GM21360 (cell line): ENCODE data around the gene ZC3HAV1.
"Not testable (repeated sequence)": the region's sequence is repeated elsewhere in the genome, so short reads cannot be mapped to it uniquely, and the experiment has no call there.

ENCODE experiments used
- ATAC-seq: cut with Tn5 transposase; IDR thresholded peaks from one replicate; pipeline ENCODE4 v1.9.1; 2021; ENCODE audit warnings: mild to moderate bottlenecking, moderate library complexity; ENCODE audit not compliant: unreplicated experiment

The ZC3HAV1 gene

DNA sequence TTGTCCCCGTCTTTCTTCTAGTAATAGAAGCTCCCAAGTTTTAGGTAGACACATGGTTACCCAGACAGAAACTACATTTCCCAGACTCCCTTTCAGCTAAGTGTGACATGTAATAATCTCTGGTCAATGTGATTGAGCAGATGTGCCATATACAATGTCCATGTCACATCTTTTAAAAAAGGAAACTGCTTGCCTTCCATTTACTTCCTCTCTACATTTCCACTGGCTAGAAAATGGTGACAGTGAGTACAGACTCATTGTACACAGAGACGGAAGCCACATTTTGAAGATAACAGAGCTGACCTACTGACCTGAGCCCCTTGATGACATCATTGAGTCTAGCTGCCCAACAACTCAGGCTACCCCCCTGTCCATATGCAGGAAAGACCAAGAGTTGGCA is 21.3 kb downstream of the ZC3HAV1 start:
- ATAC-seq: no peak

DNA sequence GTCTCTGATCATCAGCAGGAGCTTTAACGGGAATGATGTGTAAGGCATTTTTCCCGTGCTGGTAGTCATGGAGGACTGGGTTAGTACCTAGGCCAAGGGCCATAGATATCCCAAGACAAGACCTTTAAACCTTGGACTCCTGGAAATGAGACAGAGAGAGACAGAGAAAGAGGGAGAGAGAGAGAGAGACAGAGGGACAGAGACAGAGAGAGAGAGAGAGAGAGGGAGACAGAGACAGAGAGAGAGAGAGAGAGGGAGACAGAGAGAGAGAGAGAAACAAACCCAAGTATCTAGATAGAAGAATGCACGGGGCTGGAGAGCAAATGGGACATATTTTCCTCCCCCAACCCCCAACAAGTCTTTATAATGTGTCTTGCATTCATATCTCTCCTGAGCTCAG is 22.3 kb downstream of the ZC3HAV1 start:
- ATAC-seq: no peak

DNA sequence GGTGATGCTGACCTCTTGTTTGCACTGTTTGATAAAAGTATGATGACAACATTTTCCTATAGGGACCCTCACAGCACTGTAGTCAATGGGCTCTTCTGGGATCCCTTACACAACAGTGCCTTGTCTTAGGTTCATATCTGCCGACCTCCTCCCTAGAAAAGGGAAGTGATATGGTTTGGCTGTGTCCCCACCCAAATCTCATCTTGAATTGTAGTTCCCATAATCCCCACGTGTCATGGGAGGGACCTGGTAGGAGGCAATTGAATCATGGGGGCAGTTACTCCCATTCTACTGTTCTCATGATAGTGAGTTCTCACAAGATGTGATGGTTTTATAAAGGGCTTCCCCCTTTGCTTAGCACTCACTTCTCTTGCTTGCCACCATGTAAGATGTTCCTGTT is 23.1 kb downstream of the ZC3HAV1 start:
- ATAC-seq: no peak

DNA sequence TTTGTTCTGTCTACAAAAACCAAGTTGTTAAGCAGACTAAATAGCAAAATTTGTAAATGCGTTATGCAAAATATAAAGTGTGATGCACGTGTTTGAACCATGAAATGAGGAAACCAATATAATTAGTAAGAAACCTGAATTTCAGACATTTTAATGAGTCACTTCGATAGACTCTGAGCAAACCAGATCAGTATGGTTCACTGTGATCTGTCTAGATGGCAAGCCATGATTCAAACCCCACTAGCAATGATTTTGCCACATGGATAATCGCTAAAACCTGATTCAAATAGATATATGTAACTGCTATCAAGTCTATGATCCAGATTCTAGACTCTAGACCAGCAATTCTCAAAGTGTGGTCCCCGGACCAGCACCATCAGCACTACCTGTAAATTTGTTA is 24.8 kb downstream of the ZC3HAV1 start:
- ATAC-seq: no peak

DNA sequence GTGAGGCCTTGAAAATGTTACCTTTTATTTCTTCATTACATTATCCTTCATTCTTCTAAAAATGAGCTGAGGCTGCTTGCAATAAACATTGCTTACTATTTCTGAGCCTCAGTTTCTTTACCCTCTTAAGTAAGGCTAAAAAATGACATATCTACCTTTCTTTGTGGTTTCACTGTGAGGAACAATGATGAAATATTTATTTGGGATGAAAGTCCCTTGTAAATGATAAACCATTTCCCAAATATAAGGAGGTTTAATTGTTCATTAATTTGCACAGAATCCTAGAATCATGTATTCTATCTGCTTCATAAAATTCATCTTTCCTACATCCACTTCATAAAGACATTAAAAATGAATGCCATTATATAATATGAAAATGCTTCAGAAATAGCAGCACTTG is 27.9 kb downstream of the ZC3HAV1 start:
- no peak for ATAC-seq

DNA sequence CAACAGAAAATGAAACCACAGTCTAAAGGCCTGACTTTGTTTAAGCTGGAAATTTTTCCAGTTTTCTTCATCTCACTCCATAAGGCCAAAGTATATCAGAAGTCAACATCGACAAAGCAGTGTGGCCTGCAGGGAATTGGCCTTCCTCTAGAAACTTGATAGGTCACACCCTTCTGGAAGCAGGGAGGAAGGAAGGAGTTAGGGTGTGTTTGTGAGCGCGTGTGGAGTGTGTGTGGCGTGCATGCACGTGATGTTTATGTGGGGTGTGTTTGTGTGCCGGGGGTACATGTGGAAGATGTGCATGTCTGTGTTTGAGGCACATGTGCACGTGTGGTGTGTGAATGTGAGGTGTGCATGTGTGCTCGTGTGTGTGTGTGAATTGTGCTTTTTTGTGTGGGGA is 28.6 kb downstream of the ZC3HAV1 start:
- ATAC-seq: no peak

DNA sequence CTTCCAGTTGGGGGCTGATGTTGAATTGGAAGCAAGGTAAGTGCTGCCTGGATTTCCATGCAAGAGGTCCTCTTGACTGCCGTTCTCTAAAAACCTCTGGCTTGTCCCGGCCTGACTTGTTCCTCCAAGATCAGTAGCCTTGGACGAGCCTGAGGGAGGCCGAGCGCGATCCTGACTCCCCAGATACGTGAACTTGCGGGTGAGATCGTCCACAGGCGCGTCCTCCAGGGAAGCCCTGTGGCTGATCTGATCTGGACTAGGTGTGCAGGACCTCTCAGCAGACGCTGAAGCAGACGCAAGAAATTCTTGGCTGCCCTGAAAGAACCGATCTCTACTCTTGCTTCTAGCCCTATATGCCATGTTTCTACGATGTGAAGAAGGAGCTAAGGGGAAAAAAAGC is 29.7 kb downstream of the ZC3HAV1 start:
- ATAC-seq: no peak

DNA sequence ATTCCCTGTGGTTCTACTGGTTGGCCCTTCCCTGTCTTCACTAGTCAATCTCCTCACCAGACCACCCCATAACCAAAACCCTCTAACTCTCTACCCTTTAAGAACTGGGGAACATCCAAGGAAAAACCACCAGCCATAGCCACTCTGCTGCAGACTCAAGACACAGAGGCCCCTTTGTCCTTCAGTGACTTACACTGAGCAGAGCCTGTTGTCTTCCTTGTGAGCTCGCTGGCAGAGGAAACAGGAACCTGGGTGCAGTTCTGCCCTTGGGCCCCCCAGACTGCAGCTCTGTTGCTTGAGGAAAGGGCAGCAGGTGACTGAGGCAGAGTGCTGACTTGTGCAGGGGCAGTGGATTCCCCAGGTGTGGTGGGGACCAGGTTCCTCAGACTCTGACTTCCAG is 30.6 kb downstream of the ZC3HAV1 start:
- ATAC-seq: no peak

DNA sequence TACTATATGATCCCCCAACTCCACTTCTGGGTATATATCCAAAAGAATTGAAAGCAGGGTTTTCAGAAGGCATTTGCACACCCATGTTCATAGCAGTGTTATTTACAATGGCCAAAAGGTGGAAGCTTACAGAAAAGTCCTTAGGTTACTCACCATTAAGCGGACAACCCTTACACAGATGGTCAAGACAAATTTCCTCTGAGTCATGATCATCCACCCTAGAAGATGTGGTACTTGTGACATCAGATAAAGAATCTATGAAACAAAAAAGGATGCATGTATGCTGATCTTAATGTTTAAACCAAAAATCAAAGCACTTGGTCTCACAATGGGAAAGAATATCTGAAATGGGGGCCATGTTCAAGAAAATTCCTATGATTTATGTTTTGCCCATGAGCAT is 31.1 kb downstream of the ZC3HAV1 start:
- ATAC-seq: no peak

DNA sequence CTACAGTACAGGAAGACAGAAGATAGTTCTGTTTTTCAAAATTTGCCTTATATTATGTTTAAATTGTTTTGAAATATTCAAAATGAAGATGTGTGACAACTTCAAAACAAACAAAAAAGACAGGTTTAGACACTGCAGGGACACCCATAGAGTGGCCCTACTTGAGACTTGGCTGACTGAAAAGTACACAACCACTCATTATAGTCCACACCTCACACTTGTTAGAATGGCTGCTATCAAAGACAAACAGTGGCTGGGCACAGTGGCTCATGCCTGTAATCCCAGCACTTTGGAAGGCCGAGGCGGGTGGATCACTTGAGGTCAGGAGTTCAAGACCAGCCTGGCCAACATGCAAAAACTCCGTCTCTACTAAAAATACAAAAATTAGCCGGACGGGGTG is 31.8 kb downstream of the ZC3HAV1 start:
- not testable (repeated sequence) for ATAC-seq

DNA sequence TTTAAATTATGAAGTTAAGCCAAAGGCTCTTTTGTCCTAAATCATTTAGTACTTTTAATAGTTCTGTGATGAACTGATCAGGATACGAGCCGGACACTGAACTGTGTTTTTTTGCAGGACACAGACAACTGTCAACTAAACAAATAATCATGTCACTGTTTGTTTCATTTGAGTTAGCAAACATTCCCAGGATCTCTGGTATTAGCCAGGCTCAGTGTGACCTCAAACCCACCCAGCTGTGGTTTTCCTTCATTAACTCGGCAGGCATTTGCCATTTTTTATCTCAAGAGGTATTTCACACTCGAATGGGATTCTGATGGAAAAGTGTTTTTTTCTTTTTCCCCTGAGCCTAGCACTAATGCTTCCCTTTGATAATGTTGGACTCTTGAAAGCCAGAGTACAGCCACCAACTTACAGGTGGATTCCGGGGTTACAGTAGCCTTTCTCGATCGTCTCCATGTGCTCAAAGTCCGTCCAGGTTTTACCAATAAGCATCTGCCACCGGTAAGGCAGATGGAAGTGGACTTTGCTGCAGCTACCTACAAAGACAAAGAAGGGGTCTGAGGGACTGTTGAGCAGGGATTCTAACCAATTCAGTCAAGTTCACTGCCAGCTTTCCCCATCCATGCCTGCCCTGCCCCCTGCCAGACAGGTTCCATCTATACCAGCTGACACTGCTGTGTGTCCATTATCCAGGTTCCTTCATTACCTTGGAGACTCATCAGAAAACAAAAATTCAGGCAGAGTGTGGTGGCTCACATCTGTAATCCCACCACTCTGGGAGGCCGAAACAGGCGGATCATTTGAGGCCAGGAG is 33.4 kb downstream of the ZC3HAV1 start:
- ATAC-seq: no peak

DNA sequence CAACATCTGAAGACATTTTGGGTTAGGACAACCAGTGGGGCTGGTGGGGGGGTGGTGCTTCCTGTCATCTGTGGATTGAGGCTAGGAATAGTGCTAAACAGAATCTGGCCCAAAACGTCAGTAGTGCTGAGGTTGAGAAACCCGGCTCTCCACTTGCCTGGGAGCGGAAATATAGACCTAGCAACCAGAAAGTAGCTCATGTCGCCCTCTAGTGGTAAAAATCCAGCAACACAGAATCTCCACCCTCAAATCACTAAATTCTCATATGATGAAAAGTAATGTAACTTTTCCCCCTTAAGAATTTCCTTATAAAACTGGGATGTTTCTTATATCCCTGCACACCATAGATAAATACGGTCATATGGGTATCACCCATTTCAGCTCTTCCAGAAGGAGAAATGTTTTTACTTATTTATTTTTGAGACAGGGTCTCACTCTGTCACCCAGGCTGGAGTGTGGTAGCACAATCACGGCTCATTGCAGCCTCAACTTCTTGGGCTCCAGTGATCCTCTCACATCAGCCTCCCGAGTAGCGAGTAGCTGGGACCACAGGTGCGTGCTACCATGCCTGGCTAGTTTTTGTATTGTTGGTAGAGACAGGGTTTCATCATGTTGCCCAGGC is 34.4 kb downstream of the ZC3HAV1 start:
- ATAC-seq: peak; percentile 79

DNA sequence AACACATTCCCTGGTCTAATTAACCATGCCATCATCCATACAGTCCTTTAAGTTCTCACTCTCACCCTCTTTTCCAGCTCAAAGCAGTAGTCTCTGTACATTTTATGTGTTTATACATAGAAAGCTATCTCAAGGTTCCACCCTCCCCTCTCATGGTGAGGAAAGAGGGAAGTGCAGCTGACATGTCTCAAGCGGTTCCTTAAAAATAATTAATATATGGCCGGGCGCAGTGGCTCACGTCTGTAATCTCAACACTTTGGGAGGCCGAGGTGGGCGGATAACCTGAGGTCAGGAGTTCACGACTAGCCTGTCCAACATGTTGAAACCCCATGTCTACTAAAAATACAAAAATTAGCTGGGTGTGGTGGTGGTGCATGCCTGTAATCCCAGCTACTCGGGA is 36.7 kb downstream of the ZC3HAV1 start:
- no peak for ATAC-seq

DNA sequence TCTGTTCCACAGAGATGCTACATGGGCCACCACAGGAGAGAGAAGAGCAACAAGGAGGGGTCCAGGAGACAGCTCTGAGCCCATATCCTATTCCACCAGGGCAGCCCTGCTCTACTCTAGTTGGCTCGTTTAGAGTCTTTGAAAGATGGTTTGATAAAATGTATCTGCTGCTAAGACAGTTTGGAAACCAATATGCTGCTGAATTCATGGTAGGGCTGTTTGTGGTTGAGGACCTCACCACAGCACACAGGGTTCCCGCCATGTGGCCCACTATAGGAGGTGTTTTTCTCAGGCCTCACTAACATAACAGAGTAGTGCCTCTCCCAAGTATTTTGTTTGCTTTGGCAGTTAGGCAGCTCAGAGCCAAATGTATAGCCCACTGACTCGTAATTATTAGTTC is 37.8 kb downstream of the ZC3HAV1 start:
- no peak for ATAC-seq

DNA sequence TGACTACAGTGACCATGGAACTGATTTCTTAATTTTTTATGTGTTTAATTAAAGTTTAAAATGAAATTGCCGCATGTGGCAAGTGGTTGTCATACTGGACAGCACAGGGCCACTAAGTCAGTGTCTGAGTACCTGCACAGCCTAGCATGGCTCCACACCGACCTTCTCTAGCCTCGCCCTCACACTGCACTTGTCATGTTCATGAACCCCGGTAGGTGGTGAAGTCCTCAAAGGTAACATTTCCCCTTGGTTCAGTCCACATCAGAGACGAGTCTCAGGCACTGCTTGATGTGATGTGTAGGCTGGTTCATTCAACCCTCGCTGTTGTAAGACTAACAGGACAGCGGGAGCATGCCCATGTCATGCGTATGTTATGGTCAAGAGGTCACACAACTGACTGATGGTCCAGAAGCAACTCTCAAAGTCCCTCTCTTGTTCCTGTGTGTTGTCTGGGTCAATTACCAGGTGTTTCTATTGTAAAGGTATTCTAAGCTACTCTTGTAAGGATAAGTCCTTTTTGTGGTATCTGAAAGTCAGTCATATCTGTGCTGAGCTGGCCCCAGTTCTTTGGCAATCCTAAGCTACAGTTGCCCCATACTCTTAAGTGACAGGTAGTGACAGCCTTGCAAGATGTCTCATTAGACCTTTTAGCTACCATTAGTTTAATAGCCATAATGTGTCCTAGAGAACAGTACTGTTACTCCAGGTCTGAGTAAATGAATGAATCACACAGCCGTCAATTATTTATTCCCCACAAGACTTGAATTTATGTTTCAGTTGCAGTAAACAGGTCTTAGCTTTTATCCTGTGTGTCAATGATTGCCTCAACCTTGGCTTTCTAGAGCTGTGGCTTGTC is 40.7 kb downstream of the ZC3HAV1 start:
- no peak for ATAC-seq

DNA sequence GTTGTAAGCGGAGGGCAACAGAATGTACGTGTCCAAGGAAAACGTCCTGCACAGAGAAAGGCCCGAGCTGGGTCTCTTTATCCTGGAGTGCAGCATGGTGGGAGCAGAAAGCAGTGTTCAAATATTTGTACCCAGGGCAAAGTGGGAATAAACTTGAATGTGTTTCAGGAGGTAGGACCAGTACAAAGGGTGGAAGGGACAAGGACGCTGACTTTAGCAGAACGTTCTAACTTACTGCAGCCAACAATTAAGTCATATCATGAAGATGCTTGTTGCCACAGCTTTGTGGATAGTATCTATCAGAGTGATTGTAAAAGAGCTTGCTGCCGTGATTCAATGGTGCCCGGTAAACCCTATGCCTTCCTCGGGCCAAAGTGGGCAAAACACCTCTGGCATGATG is 43.2 kb downstream of the ZC3HAV1 start:
- no peak for ATAC-seq

DNA sequence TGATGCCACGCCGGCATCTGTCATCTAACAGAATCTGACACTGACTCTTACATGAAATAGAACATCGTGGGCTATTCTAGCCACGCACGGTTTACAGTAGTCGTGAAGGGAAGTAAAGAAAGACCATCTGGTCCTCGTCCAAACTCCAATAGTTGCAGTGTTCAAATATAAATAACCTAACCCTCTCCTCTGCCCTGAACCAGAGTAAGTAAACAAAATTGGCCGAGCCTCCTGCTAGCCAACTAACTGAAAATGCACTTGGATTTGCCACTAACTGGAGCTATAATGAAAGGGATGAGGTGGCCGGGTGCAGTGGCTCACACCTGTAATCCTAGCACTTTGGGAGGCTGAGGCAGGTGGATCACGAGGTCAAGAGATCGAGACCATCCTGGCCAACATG is 44.2 kb downstream of the ZC3HAV1 start:
- ATAC-seq: no peak

DNA sequence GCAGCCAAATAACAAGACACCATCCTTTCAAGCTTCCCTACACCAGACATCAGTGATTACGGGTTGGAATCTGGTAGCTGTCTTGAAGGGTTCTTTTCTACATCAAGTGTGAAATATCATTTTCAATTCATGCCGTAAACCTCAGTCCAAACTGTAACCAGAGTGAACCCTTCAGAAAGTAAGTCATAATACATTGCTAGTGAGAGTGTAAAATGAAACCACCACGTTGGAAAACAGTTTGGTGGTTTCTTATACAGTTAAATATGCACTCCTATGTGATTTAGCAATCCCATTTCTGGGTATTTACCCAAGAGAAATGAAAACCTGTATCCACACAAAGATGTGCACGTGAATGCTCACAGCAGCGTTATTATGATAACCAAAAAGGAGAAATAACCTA is 48.1 kb downstream of the ZC3HAV1 start:
- no peak for ATAC-seq

DNA sequence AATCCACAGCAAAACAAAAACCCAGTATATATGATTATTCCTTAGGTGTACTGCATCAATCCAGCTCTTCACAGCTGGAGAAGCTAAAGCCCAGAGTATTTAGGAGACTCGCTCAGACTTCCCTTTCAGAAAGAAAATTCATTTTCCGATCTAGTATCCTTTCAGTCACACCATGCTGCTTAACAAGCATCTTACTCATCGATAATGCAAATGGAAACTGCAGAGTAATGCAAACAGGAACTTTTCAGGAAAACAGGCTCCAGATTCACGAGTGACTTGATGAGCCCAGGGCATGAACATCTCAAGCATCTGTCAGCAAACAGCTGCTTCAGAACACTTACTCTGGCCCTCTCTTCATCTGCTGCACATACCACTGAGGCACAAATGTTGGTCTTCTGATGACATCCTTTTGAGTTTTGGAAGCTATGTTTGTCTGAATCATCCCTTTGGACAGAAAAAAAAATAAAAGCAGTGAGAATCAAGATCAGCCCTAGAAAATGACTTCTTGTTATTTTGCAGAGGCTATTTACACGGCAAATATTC is 48.8 kb downstream of the ZC3HAV1 start:
- ATAC-seq: no peak

DNA sequence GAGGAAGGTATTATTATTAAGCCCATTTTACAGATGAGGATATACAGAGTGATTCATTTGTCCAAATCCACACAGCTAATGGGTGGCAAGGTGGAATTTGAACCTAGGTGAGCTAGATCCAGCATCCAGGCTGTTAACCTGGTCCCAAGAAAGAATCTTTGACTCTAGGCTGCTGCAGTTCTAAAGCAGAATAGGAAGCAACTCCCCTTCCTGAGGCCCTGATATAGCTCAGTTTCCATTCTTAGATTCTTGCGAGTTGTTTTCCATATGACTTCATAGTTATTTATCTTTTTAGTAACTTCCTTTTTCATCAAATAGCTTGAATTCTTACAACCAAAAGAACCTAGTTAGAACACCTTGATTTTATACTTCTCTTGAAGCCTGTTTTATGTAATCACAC is 49.6 kb downstream of the ZC3HAV1 start:
- ATAC-seq: no peak

DNA sequence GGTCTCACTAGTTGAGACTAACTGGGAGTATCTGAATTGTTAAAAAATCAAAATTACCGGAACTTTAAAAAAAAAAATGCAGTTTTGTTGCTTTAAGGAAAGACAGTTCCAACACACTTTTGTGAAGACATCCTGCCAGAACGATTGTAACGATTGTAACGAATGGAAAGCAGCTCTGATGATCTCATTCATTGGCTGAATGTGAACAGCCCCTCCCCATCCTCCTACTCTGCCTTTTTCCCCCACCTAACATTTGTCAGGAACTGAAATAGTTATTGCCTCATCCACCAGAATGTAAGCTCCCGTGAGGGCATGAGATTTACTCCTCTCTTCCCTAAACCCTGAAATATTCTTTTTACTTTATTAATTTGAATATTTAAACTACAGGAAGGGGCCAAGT is 50.6 kb downstream of the ZC3HAV1 start:
- ATAC-seq: no peak

DNA sequence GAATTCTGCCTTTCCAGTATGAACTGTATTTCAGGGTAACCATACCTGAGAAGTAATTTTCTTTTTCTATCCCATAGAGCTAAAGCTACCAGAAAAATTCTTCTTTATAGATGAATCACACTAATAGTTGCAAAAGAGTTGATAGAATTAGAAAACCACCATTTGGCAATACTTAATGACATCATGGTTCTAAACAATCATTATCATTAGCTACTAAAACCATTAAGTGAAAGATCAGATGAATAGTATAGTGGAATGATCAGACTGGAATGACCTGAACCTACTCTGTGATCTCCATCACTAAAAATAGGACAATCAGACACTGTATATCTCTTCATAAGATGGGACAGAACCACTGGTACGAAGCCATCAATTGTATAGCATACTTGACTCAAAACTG is 53.8 kb downstream of the ZC3HAV1 start:
- ATAC-seq: no peak
